GM21619 (cell line): ENCODE measurements around the gene DOLPP1.

Experiments
- ATAC-seq: cut with Tn5 transposase; IDR thresholded peaks from one replicate; pipeline ENCODE4 v1.9.1; 2021; ENCODE audit not compliant: unreplicated experiment

Gene DOLPP1

DNA sequence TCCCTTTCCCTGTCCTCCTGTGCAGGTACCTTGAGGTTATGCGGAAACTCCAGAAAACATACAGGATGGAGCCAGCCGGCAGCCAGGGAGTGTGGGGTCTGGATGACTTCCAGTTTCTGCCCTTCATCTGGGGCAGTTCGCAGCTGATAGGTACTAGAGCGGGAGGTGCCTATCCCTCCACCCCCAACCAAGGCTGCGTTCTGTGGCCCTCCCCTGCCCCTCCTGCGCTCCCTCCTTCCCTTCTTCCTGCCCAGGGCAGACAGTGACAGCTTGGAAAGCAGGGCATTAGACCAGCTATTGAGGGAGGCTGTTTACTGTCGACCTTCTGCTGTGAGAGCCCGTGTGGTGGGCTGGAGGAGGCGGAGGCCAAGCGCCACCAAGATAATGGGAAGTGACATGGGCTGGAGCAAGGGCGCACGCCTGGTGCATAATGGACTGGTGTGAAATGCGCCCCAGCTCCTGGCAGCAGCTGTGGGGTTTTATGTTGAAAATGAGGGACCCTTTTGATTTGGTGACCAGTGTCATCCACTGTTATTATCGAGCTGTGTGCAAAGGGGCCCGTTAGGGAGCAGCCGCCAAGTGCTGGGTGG, 55.6 kb downstream of the DOLPP1 start:
- no peak for ATAC-seq

GRCh38 chr9:129137292-129138143, 56.6 kb downstream of the DOLPP1 start:
- ATAC-seq: no peak

DNA sequence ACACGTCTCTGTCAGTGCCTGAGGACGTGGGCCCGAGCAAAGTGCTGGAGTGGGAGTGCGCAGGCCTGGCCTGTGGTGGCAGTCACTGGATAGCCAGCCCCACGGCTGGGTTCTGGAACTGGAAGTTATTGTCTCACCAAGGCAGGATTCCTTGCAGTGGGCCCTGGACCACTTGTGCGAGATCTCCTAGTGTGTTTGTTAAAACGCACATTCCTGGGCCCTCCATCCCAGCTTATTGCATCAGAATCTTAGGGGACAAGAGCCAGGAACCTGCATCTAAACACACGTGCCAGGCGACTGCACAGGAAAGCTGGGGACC, 57.2 kb downstream of the DOLPP1 start:
- no peak for ATAC-seq

GRCh38 chr9:129138476-129139232, 57.7 kb downstream of the DOLPP1 start:
- ATAC-seq: no peak

DNA sequence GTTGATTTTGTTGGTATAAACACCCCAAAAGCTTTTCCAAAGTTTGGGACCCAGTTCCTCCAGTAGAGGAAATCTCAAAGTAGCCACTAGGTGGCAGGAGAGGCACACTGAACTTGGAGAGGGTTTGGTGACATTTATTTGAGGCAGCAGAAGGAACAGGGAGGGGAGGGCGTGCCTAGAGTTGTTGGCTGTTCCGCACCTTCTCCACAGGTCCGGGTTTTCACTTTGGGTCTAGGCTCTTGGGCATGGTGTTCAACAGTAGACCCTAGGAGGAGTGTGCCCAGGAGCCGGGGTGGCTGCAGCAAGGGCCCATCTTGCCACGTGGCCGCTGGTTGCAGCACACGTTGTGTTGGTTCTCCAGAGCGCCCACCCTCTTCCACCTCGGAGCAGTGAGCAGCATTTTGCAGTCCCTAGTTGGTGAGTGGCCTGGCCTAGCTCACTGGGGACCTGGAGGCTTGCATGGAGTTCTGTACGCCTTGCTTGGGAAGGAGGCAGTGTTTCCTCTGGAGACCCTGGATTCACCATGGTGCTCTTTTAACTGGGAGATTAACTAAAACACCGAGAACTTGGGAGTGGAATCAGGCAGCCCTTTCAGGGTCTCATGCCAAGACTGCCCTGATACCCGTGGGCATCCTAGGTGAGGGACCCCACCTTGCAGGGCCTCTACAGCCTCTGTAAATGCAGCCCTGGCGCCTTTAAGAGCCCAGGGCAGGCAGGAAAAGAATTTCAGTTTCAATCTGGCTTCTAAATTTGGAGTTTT, 58.5 kb downstream of the DOLPP1 start:
- no peak for ATAC-seq

DNA sequence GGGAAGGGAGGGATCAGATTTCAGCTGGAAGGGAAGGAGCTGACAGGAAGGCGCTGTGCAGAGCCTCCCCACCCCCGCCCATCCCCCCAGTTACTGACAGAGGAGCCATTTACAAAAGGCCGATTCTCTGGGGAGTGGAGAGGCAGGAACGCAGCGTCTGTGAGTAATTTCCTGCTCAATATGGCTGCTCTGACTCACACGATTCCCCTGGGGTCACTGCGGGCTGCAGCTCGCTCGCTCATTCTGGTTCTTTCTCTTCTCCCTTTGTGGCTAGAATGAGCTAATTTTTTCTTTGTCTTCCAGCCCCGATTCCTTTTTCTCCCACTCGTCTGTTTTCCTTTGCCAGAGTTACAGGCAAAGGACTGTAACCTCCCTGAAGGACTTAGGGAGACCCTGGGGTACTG, 59.1 kb downstream of the DOLPP1 start:
- peak; percentile 46 for ATAC-seq
